ENCODE measurements around the gene AATK.

The AATK gene

GRCh38 chr17:81114351-81115093 is 51.5 kb downstream of the AATK start:
- no peak for DNase-seq (ENCODE audit: low spot score)

DNA sequence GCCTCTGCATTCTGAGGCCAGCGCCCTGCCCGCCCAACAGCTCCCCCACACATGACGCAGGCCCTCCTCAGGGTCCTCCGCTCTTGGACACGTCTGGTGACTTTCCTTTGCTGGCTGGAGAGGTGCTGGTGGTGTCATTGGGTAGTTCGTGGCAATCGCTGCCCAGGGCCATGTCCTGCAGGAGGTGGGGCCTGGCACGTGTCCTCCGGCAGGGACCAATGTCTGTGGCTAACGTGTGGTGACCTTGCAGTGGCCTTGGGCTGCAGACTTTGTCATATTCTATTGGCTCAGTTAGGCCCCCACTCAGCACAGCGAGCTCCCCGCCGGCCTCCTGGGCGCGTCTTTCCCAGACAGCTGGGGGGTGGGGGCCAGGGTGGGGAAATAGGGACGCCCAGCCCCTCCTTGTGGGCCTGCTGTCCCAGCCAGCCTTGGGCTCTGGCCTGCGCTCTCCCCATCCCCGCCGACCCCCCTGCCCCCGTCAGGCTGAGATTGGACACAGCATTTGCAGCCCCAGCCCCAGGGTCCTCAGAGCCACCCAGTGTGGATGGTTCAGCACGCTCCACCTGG is 52.8 kb downstream of the AATK start:
- no peak for DNase-seq (ENCODE audit: low spot score)

DNA sequence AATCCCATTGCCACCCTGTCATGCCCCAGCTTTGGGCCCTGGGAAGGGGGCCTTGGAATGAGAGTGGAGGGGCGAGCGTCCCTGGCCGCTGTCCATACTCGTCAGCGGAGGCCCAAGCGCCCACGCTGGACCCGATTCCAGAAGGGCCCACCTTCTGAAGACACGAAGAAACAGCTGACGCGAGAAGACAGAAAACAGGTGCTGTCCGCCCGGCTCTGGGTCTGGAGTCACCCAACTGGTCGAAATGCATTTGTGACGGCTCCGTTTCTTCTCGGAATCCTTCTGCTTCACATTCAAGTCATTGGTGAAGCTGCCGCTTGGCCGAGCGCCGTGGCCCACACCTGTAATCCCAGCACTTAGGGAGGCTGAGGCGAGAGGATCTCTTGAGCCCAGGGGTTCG is 53.6 kb downstream of the AATK start:
- no peak for DNase-seq (ENCODE audit: low spot score)

GRCh38 chr17:81111066-81111465 is 55.0 kb downstream of the AATK start:
- no peak for DNase-seq (ENCODE audit: low spot score)

GRCh38 chr17:81110488-81111040 is 55.5 kb downstream of the AATK start:
- no peak for DNase-seq (ENCODE audit: low spot score)

- no peak for DNase-seq (ENCODE audit: low spot score)
Observed at GRCh38 chr17:81109957-81110356, 56.1 kb downstream of the AATK start.

DNA sequence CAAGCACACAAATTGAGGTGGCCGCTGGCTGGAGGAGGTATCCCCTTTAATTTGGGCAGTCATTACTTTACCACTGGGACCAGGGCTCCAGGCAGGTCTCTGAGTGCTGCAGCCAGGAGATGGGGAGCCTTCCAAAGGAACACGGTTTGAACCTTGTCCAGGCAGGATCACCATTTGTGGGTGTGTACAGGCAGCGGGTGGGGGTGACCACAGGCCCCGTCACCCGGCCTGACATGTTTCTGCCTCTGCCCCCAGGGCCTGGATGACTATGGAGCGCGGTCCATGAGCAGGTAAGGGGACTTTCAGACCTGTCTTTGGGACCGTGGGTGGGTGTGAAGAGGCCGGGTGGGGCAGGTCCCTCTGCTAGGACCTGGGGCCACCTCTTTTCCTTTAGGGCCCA is 57.8 kb downstream of the AATK start:
- DNase-seq (ENCODE audit: low spot score) = no peak

- DNase-seq (ENCODE audit: low spot score) = no peak
Observed at GRCh38 chr17:81106716-81107115, 59.3 kb downstream of the AATK start.

DNA sequence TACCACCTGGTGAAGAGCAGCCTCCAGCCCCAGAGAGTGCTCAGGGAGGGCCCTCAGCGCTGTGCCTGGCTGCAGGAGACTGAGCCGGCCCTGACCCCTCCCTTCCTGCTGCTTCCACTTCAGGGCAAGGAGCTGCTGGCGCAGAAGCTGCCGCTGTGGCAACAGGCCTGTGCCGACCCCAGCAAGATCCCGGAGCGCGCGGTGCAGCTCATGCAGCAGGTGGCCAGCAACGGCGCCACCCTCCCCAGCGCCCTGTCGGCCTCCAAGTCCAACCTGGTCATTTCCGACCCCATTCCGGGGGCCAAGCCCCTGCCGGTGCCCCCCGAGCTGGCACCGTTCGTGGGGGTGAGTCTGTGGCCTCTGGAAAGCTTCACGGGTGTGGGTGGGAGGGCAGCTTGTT is 62.6 kb downstream of the AATK start:
- no peak for DNase-seq (ENCODE audit: low spot score)

- no peak for DNase-seq (ENCODE audit: low spot score)
Observed at GRCh38 chr17:81102869-81103268, 63.2 kb downstream of the AATK start.

DNA sequence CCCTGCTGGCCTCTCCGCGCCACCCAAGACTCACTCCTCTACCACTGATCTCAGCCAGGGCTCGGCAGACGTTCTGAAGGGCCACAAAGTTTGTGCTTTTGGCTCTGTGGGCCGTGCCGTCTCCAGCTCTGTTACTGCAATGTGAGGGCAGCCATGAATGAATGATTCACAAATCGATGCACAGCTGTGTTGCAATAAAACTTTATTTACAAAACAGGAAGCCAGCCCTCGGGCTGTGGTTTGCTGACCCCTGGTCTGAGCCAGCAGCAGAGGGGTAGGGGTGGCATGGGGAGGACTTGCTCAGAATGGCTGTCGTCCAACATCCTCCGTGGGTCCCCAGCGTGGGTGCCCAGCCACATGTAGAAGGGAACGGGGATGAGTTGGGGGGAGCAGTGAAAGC is 63.7 kb downstream of the AATK start:
- DNase-seq (ENCODE audit: low spot score) = no peak

- DNase-seq (ENCODE audit: low spot score) = peak; percentile 100
Observed at GRCh38 chr17:81101614-81102306, 64.3 kb downstream of the AATK start.

- DNase-seq (ENCODE audit: low spot score) = no peak
Observed at GRCh38 chr17:81100668-81101067, 65.4 kb downstream of the AATK start.

GRCh38 chr17:81099888-81100287 is 66.1 kb downstream of the AATK start:
- no peak for DNase-seq (ENCODE audit: low spot score)

GRCh38 chr17:81097943-81098308 is 68.1 kb downstream of the AATK start:
- no peak for DNase-seq (ENCODE audit: low spot score)

GRCh38 chr17:81097134-81097942 is 68.7 kb downstream of the AATK start:
- DNase-seq (ENCODE audit: low spot score) = peak; percentile 85

- DNase-seq (ENCODE audit: low spot score) = no peak
Observed at GRCh38 chr17:81096741-81097133, 69.3 kb downstream of the AATK start.

DNA sequence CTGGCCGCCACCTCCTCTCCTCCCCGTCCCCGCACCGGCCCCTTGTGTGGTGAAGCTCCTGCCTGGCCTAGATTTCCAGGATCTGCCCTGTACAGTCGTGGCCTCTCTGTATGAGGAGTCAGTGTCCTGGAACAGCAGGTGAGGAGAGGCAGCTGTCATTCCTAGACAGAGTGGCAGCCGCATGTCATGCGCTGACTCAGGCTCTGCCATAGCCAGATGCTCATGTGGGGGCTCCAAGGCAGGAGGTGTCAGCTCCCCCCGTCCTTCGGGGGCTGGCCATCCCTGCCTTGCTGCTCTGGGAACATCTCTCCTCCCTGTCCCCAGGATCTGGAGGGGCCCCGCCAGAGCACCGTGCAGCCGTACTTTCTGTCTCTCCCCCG is 70.6 kb downstream of the AATK start:
- no peak for DNase-seq (ENCODE audit: low spot score)

DNA sequence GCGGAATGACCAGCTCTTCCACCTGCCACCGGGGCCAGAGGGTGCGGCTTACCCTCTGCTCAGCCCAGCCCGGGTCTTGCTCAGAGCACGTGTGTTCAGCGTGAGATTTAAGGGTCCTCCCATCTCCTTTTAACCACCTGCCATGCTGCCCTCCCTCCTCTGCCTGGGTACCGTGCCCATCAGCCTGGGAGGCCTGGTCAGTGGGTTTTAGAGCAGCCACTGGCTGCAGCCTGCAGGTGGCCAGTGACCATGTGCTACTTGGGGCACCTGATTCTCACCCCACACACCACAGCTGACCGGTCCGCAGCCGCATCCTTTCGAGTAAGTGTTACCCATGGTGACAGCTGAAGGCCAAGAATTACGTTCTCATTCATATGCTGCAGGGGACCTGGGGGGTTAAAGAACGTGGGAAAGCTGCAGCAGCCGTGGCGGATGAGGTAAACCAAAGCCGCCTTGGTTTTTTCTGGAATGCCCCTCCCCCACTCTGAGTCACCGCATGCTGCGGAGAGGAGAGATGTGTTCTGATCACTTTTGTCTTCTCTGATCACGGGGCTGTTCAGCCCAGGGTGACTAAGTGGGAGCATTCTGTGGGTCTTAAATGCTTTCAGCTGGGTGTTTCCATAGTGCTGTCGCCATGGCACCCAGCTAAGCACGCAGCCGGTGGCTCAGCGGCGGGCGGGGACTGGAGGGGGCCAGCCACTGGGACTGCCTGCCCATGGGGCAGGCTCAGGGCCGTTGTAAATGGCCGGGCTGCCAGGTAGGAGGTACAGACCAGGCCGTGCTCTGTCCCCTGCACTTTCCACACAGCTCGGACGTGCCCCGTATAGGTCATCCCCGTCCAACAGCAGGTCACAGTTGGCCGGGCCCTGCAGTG is 71.3 kb downstream of the AATK start:
- no peak for DNase-seq (ENCODE audit: low spot score)

GRCh38 chr17:81093619-81094508 is 72.2 kb downstream of the AATK start:
- no peak for DNase-seq (ENCODE audit: low spot score)
